A673 (cell line): ENCODE measurements around the gene MAMDC4. TPM values are rescaled to one million over a fixed set of nuclear protein-coding genes. Genes with fewer than 3 reads are reported as not detected.

Source experiments
- BruUV-seq: library from RNA; stranded (reverse); fragments of 400-500 nt; replicated peaks from 2 replicates; lab custom pipeline; 2021; lab: Mats Ljungman, UMichigan
- CTCF ChIA-PET: fragments of 300-600 bp; sonication (Branson Sonifier 250); formaldehyde crosslinking; loops from one replicate; lab custom pipeline; 2022; ENCODE audit warnings: antibody characterized with exemption; lab: Charles Lee
- POLR2A ChIA-PET: fragments of 300-600 bp; sonication (Branson Sonifier 250); formaldehyde crosslinking; loops from one replicate; lab custom pipeline; 2022; ENCODE audit warnings: antibody characterized with exemption; ENCODE audit not compliant: low non-redundant PET; lab: Charles Lee
- DNase-seq: peaks from one replicate; pipeline ENCODE4 v3.0.0-alpha.2; 2015; ENCODE audit warnings: low spot score
- H3K27ac ChIP-seq: fragments of 200-600 bp; sonication (generic); 2 replicates; pipeline ENCODE4 v1.5.1; 2016; ENCODE audit warnings: mixed run types, low read depth, mild to moderate bottlenecking, mixed read lengths, antibody characterized with exemption, low read length; ENCODE audit not compliant: poor library complexity, severe bottlenecking
- H3K27me3 ChIP-seq: fragments of 200-600 bp; sonication (generic); replicated peaks from 2 replicates; pipeline ENCODE4 v1.6.1; 2017; ENCODE audit warnings: mixed run types, low read depth, mild to moderate bottlenecking, mixed read lengths, antibody characterized with exemption, low read length; ENCODE audit not compliant: insufficient read depth, poor library complexity
- H3K36me3 ChIP-seq: fragments of 200-600 bp; sonication (generic); 2 replicates; pipeline ENCODE4 v1.6.1; 2016; ENCODE audit warnings: mixed run types, mild to moderate bottlenecking, mixed read lengths, antibody characterized with exemption, low read length; ENCODE audit not compliant: insufficient read depth, poor library complexity, severe bottlenecking
- H3K4me1 ChIP-seq: fragments of 200-600 bp; sonication (generic); 2 replicates; pipeline ENCODE4 v1.6.1; 2017; ENCODE audit warnings: mixed run types, mild to moderate bottlenecking, mixed read lengths, antibody characterized with exemption, low read length; ENCODE audit not compliant: insufficient read depth, poor library complexity, severe bottlenecking
- H3K4me3 ChIP-seq: fragments of 200-600 bp; sonication (generic); 2 replicates; pipeline ENCODE4 v1.5.1; 2016; ENCODE audit warnings: low read depth, mixed run types, mild to moderate bottlenecking, mixed read lengths, low read length; ENCODE audit not compliant: poor library complexity, severe bottlenecking
- H3K9me3 ChIP-seq: fragments of 200-600 bp; sonication (generic); 2 replicates; pipeline ENCODE4 v1.6.1; 2016; ENCODE audit warnings: mixed run types, low read depth, mild to moderate bottlenecking, mixed read lengths, antibody characterized with exemption, low read length; ENCODE audit not compliant: poor library complexity, severe bottlenecking
- CTCF ChIP-seq: fragments of 300-800, 200-600 bp; sonication (generic); conservative IDR thresholded peaks from 2 replicates; pipeline ENCODE4 v1.5.1; 2017; ENCODE audit warnings: low read depth, mild to moderate bottlenecking, antibody characterized with exemption, low read length, moderate library complexity, mixed read lengths
- EZH2 ChIP-seq: fragments of 200-600 bp; sonication (generic); IDR thresholded peaks from 2 replicates; pipeline ENCODE4 v1.6.1; 2017; ENCODE audit warnings: borderline replicate concordance, low read depth, mild to moderate bottlenecking, mixed read lengths, antibody characterized with exemption, low read length; ENCODE audit not compliant: poor library complexity, severe bottlenecking
- intact Hi-C: fragments of 100-400 bp; cut with micrococcal nuclease; formaldehyde crosslinking; loops from one replicate; pipeline ENCODE4 v1.10.0; 2022; ENCODE audit not compliant: unreplicated experiment
- total RNA-seq: library from RNA; stranded (reverse); gene quantifications from 2 replicates; pipeline ENCODE4 v1.2.3, GENCODE V29; 2021

The MAMDC4 gene
- total RNA-seq, 1 experiment from 2014 or later = 7.9 TPM

GRCh38 chr9:136846376-136847087, 5.6 kb upstream of the MAMDC4 start:
- Histone ChIP-seq H3K4me1 (peaks cover 21% of the 10 kb centered on the region), H3K9me3 (no peaks in the 10 kb centered on the region), H3K27ac (no peak overlapping the region), H3K36me3 (no peaks in the 10 kb centered on the region), H3K27me3 (no peaks in the 10 kb centered on the region), H3K4me3 (peak overlapping the region; percentile 78)
- CTCF ChIA-PET = no interaction called here
- no peak for DNase-seq
- TF ChIP-seq CTCF (no peak), EZH2 (no peak)
- POLR2A ChIA-PET = no interaction called here
- intact Hi-C loops = no loop called here
- BruUV-seq = no TSS peak

- POLR2A ChIA-PET = no interaction called here
- intact Hi-C loops = no loop called here
- CTCF ChIA-PET = interaction anchor here (1.3 kb wide), 1 partner anchor 188 kb away, joined by 4 read pairs; no protein-coding TSS in a partner anchor
Observed at GRCh38 chr9:136847088-136847825, 4.9 kb upstream of the MAMDC4 start.

More at GRCh38 chr9:136847088-136847825, 4.9 kb upstream of the MAMDC4 start:
- H3K9me3 ChIP-seq = no peaks in the 10 kb centered on the region
- no peaks in the 10 kb centered on the region for H3K27me3 ChIP-seq
- H3K27ac ChIP-seq = peak overlapping the region; percentile 82
- TF ChIP-seq CTCF = no peak
- TF ChIP-seq EZH2 = no peak
- BruUV-seq = no TSS peak
- H3K36me3 ChIP-seq = no peaks in the 10 kb centered on the region
- peak; percentile 83 for DNase-seq
- peak overlapping the region; percentile 78 for H3K4me3 ChIP-seq
- peaks cover 14% of the 10 kb centered on the region for H3K4me1 ChIP-seq
